ENCODE data around the gene LCN12.

- TF ChIP-seq CTCF (IDR thresholded peaks at IDR 0.05; ENCODE audit: insufficient read depth, low read length): no peak
- TF ChIP-seq POLR2AphosphoS5 (IDR thresholded peaks at IDR 0.05; ENCODE audit: low read depth): no peak
- no peak for TF ChIP-seq REST (IDR thresholded peaks at IDR 0.05; ENCODE audit: insufficient replicate concordance, low read depth)
- TF ChIP-seq GABPA (IDR thresholded peaks at IDR 0.05; ENCODE audit: low read depth): no peak
Observed at GRCh38 chr9:136949239-136949816, 2.7 kb upstream of the LCN12 start.

Data from HL-60 (cell line).